NCI-H1930 (cell line): ENCODE results near the gene PALLD.
"Not testable (repeated sequence)": the region's sequence is repeated elsewhere in the genome, so short reads cannot be mapped to it uniquely, and the experiment has no call there.

Experiments used
- DNase-seq, 2 experiments: peaks; one replicate each; lab custom pipeline; 2025; lab: John Stamatoyannopoulos, UW

The PALLD gene

DNA sequence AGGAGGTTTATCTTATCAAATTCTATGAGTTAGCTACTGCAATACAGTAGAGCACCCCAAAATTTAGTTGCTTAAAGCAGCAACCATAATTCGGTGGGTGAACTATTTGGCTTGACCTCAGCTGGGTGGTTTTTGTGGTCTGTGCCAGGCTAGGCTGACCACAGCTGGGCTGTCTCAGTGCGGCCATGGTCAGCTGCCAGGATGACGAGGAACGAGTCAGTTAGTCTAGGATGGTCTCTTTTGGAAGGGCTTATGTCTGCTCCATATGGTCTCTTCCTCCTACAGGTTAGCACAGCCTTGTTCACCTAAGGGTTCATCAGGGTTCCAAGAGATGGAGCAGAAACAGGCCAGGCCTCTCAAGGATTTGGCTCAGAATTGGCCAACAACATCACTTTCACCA lies 210.4 kb downstream of the PALLD start:
- no peak for DNase-seq

- no peak for DNase-seq
These were observed 211.3 kb downstream of the PALLD start for GRCh38 chr4:168708108-168708507.

- DNase-seq, result no peak
These were observed 213.6 kb downstream of the PALLD start for GRCh38 chr4:168710353-168710946.

DNA sequence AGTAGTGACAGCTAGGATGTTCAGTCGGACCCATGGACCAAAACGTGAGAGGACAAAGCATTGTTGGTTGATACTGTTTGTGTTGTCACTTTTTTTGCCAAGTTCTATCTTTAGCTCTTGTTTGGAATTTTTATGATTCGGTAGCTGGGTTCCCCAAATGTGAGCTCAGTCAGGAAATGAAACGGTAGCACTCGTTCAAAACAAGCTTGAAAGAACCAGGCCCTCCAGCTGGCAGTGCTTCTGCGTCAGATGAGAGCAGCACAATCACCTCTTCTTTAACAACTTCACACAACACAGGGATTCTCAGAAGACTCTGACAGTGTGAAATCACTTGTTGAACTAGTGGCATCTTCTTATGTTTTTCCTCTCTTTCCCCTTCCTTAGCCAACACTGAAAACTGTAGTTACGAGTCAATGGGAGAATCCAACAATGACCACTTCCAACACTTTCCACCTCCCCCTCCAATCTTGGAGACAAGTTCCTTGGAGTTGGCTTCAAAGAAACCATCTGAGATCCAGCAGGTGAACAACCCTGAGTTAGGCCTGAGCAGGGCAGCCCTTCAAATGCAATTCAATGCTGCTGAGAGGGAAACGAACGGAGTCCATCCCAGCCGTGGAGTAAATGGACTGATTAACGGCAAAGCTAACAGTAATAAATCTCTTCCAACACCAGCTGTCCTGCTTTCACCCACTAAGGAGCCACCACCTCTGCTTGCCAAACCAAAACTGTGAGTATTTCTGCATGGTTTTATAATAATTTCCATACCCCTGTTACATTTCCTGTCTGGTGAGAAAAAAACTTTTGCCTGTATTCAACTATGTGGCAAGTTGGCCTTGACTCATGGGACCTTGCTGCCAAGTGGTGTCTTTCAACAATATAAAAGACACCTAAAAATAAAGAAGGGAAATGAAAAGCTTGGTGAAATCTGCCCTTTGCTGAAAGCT lies 214.6 kb downstream of the PALLD start:
- DNase-seq, result no peak

GRCh38 chr4:168712316-168712890 lies 215.6 kb downstream of the PALLD start:
- DNase-seq, result no peak

GRCh38 chr4:168713253-168713652 lies 216.4 kb downstream of the PALLD start:
- peak; percentile 14 to 68 for DNase-seq

- no peak for DNase-seq
These were observed 219.0 kb downstream of the PALLD start for GRCh38 chr4:168715896-168716295.

GRCh38 chr4:168716406-168717129 lies 219.7 kb downstream of the PALLD start:
- DNase-seq, result no peak

DNA sequence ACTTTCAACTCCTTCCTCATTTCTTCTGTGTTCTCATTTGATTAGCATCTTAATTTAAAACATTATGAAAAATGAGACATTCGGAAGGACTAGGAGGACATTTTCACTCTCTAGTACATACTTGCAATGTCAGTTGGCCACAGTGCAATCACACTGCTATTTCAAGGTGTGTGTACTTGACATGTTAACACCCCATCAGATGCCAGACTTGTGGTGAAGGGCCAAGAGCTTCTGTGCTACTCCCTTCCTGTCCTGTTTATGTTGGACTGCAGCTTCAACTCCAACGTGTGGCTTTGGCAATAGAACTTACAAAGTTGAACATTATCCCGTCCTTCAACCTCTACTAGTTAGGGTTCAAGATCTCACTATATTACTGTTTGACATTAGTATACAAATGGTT lies 221.0 kb downstream of the PALLD start:
- DNase-seq, result no peak

GRCh38 chr4:168719725-168720124 lies 222.9 kb downstream of the PALLD start:
- no peak for DNase-seq

- DNase-seq, result no peak
These were observed 223.6 kb downstream of the PALLD start for GRCh38 chr4:168720396-168720900.

DNA sequence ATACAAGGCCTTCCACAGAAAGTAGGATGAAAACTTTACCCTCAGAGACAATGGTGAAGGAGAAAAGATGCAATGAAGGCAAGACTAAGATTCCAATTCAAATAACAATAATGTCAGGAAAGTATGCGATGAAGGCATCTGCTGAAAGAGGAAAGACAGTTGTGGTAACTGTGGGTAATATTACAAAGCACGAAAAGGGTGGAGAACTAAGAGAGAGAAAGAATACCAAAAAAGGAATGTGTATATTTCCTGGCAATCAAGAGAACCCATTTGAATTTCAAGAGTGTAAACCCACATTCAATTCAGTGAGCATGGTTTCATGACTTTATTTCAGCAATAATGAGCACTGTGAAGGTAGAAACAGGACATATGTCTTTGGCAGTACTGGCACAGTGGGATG lies 225.5 kb downstream of the PALLD start:
- no peak for DNase-seq

DNA sequence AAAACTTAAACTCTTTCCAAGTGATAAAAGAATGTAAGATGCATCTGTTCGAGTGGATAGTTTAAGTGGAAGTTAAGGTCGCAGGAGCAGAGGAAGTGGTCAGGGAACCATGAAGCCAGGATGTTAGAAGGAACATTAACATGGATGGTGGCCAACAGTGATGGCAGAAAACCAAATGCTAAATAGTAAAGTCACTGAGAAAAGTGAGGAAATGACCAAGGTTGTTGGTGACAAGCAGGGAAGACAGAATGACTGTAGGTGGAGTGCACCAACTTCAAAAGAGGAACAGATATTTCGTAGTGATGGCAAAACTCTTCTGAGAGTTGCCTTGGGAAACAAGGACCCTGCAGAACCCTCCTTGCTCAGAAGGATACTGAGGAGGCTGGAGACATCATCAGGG lies 226.2 kb downstream of the PALLD start:
- DNase-seq, result no peak

GRCh38 chr4:168723569-168723968 lies 226.7 kb downstream of the PALLD start:
- DNase-seq, result no peak

GRCh38 chr4:168724243-168724642 lies 227.4 kb downstream of the PALLD start:
- no peak for DNase-seq

DNA sequence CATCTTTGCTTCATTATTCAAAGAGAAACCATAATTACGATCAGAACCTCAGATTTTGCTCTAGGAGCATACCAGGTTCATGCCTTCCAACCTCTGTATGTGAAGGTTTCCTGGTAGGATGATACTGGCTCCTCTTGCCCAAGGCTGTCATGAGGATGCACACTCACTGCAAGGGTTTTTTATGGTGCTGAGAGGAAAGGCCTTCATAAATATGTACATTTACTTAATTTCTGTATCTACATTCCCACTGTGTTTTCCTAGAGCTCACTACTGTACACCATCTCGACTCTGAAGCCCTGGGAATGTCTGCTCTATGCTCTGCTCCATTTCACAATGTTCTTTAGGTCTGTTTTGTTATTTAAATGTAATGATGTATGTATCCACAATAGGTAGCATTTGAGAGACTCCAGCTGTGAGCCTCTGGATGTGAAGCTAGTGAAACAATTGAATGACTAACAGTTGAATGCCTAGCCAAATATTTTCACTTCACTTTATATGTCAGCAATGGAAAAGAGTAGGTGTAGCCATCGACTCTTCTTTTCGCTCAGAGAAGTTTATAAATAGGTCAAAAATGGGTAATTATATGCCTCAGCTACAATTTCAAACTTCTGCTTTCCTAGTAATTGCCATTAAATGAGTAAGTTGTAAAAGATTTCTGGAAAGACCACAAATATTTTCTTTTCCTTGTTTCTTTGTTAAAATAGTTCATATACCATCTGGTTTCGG lies 228.0 kb downstream of the PALLD start:
- DNase-seq, result no peak

- DNase-seq, result no peak
These were observed 229.1 kb downstream of the PALLD start for GRCh38 chr4:168725930-168726329.

GRCh38 chr4:168727181-168727580 lies 230.3 kb downstream of the PALLD start:
- DNase-seq, result not testable (repeated sequence)

DNA sequence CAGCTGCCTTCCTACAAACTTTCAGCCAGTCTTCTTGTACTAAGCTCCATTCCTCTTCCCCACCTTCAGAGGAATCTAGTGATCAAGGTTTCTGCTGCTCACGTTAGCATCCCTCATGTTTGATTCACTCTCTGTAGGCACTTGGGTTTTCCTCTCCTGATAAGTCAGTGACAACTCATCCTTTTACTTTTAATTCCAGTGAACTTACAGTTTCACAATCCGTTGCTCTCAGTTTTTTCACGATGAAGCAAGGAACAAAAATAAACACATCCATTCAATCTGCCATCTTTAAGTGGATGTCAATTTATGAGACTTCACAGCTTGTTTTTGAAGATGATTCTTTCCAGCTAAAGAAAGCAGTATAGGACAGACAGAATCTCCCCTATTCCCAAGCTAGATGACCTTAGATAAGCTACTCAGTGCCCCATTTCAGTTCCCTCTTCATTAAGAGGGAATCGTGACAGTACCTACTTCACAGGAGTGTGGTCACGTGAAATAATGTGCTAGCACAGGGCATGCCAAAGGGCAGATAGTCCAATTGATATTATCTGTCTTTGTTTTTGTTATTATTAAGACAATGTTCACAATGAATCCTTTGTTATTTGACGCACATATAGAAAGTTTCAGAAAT lies 234.3 kb downstream of the PALLD start:
- no peak for DNase-seq

- no peak for DNase-seq
These were observed 235.0 kb downstream of the PALLD start for GRCh38 chr4:168731706-168732414.
